ENCODE measurements around the gene EHBP1. TPM values are rescaled to one million over a fixed set of nuclear protein-coding genes. Genes with fewer than 3 reads are reported as not detected.

EHBP1 gene
- total and polyA plus RNA-seq, 3 experiments from 2014 or later: 12.5 to 23.1 (median 22.7) TPM

DNA sequence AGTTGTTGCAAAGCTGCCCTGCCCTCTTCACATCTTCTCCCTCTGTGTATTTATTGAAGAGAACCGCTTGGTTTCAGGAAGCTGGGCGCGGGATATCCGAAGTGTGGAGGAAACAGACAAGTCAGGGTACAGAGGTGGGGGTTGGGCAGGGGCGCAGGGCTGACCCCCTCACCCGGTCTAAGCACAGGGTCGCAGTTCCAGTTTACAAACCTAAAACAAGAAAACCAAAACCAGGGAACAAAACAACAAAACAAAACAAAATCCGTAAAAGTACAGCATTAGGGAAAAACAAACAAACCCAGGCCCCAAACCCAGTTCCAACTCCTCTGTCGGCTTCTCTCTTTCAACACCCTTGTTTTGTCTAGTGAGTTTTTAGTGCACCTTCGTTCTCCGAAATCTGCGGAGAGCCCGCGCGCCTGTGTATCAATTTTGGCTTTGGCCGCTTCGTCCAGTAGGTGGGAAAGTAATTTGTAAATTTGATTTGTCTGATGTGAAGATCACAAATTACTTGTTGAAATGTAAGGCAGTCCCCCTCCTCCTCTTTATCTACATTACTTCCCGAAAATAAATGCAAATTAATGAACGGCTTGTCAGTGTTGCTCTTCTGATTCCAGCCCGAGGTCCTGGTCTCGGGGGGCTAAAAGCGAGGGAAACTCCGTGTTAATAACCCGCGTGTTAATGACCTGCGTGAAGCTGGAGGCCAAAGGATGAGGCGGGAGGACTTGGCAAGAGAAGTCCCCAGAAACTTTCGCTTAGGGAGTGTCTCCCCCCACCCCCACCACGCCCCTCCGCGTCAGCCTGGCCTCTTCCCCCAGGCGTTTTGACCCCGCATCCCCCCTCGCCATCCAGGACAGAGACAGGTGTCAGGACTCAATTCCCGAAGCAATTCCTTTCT lies 352.0 kb downstream of the EHBP1 start:
- Histone ChIP-seq H3K27ac (ENCODE audit: low read depth, low read length) (no peak overlapping the region), H3K9me3 (ENCODE audit: low read length) (no peaks in the 10 kb centered on the region), H3K27me3 (ENCODE audit: insufficient read depth, low read length, poor library complexity, severe bottlenecking) (peaks cover 70% of the 10 kb centered on the region), H3K4me1 (ENCODE audit: insufficient read depth, low read length) (peaks cover 28% of the 10 kb centered on the region), H3K4me3 (ENCODE audit: low read length) (no peak overlapping the region), H3K36me3 (ENCODE audit: insufficient read depth, low read length) (no peaks in the 10 kb centered on the region)
- Mint-ChIP-seq H3K27ac (peak overlapping the region in 3 of 8 donors; percentile 6 to 73 (median 59)), H3K9me3 (peaks cover 5 to 19% (median 6%) of the 10 kb centered on the region in 5 donors), H3K36me3 (peaks cover 0 to 4% (median 3%) of the 10 kb centered on the region in 3 donors), H3K4me3 (peak overlapping the region in 6 of 7 donors; percentile 23 to 71 (median 58)), H3K4me1 (peaks cover 48 to 64% (median 61%) of the 10 kb centered on the region in 3 donors), H3K27me3 (peaks cover 73 to 90% of the 10 kb centered on the region in 2 donors)
- ChIA-PET POLR2A (interaction anchor here (0.7 kb wide), 1 partner anchor 11 kb away, joined by 3 read pairs; no protein-coding TSS in a partner anchor), CTCF (no interaction called here)
- no peak for DNase-seq

DNA sequence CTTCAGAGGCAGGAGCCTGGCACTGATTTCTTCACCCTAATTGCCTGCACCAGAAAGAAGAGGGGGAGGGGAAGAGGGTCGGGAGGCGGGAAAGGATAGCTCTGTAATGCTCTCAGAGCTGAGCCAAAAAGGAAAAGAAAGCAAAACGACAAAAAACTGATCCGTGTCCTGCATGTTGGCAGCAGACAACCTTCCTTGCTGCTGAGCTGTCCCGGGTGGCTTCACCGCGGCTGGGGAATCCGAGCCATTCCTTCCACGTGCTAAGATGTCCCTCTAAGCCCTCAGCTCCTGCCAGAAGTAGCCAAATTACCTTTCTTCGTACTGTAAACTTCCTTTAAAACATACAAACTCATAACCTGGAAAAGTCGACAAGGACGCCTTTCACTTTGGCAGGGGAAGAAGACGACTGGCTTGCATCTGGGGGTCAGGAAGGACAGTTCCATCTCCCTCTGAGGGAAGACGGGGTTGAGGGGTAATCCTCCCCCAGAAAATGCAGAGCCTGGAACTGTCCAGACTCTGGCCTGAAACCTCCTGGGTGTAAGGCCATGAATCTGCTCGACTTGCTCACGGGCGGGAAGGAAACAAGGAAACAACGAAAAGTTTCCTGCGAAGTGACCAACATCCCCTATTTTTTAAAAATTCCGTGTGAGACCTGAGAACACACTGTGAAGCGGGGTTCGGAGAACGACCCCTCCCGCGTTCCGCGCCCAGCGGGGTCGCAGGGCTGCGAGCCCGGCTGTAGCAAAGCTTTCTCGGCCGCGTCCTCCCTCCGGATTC lies 352.8 kb downstream of the EHBP1 start:
- Mint-ChIP-seq H3K4me3 (peak overlapping the region; percentile 26 to 74 (median 66)), H3K36me3 (peaks cover 0 to 4% (median 3%) of the 10 kb centered on the region in 3 donors), H3K27me3 (peaks cover 66 to 88% of the 10 kb centered on the region in 2 donors), H3K27ac (peak overlapping the region in 1 of 8 donors; percentile 78), H3K4me1 (peaks cover 45 to 59% (median 57%) of the 10 kb centered on the region in 3 donors), H3K9me3 (peaks cover 5 to 17% (median 10%) of the 10 kb centered on the region in 5 donors)
- no peaks in the 10 kb centered on the region for H3K36me3 ChIP-seq (ENCODE audit: insufficient read depth, low read length)
- H3K27ac ChIP-seq (ENCODE audit: low read depth, low read length): no peak overlapping the region
- H3K9me3 ChIP-seq (ENCODE audit: low read length): no peaks in the 10 kb centered on the region
- POLR2A ChIA-PET: interaction anchor here (0.7 kb wide), 1 partner anchor 11 kb away, joined by 3 read pairs; no protein-coding TSS in a partner anchor
- DNase-seq: no peak
- peaks cover 28% of the 10 kb centered on the region for H3K4me1 ChIP-seq (ENCODE audit: insufficient read depth, low read length)
- no peak overlapping the region for H3K4me3 ChIP-seq (ENCODE audit: low read length)
- CTCF ChIA-PET: no interaction called here
- peaks cover 65% of the 10 kb centered on the region for H3K27me3 ChIP-seq (ENCODE audit: insufficient read depth, low read length, poor library complexity, severe bottlenecking)

DNA sequence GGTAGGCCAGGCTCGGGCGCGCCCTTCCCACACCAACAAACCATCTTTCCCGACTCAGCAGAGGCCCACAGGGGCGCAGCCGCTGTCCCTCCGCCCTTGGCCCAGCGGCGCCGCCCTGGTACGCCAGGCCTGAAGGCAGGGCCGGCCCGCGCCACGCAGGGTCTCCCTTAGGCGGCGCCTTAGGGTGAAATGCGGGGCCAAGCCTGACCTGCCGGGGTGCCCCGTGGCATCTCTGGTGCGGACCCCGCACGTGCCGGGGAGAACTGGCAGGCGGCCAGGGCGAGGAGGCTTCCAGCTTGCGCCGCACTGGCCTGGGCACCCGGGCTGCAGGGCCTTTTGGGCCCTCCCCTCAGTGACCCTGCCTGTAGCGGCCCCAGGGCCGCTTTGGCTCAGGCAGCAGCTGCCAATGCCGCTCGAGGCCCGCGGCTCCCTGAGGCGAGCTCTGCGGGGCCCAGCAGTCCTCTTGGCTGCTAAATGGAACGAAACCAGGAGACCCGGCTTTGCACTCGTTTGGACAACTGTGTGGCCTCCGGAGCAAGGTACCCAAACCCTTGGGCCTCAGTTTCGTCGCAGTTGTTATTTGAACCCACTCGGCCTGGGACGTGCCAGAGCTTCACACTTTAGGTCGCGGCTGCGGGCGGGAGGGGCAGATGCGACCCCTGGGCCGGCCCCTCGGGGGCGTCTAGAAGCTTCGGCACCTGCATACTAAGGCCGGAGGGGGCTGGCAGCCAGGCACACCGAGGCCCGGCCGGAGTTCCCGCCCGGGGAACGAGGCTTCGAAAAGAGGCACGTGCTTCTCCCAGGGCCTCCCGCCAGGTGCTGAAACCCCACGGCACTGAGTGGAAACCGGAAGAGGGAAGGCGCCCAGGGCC lies 353.6 kb downstream of the EHBP1 start:
- Mint-ChIP-seq H3K27ac (no peak overlapping the region), H3K4me1 (peaks cover 37 to 51% (median 50%) of the 10 kb centered on the region in 3 donors), H3K9me3 (peaks cover 5 to 17% (median 10%) of the 10 kb centered on the region in 5 donors), H3K27me3 (peaks cover 65 to 87% of the 10 kb centered on the region in 2 donors), H3K36me3 (peaks cover 0 to 4% (median 3%) of the 10 kb centered on the region in 3 donors), H3K4me3 (peak overlapping the region in 6 of 7 donors; percentile 4 to 71 (median 34))
- POLR2A ChIA-PET: no interaction called here
- Histone ChIP-seq H3K27me3 (ENCODE audit: insufficient read depth, low read length, poor library complexity, severe bottlenecking) (peaks cover 61% of the 10 kb centered on the region), H3K4me1 (ENCODE audit: insufficient read depth, low read length) (peaks cover 24% of the 10 kb centered on the region), H3K9me3 (ENCODE audit: low read length) (no peaks in the 10 kb centered on the region), H3K4me3 (ENCODE audit: low read length) (no peak overlapping the region), H3K36me3 (ENCODE audit: insufficient read depth, low read length) (no peaks in the 10 kb centered on the region), H3K27ac (ENCODE audit: low read depth, low read length) (no peak overlapping the region)
- peak in 1 of 5 donors; percentile 34 for DNase-seq
- CTCF ChIA-PET: no interaction called here

DNA sequence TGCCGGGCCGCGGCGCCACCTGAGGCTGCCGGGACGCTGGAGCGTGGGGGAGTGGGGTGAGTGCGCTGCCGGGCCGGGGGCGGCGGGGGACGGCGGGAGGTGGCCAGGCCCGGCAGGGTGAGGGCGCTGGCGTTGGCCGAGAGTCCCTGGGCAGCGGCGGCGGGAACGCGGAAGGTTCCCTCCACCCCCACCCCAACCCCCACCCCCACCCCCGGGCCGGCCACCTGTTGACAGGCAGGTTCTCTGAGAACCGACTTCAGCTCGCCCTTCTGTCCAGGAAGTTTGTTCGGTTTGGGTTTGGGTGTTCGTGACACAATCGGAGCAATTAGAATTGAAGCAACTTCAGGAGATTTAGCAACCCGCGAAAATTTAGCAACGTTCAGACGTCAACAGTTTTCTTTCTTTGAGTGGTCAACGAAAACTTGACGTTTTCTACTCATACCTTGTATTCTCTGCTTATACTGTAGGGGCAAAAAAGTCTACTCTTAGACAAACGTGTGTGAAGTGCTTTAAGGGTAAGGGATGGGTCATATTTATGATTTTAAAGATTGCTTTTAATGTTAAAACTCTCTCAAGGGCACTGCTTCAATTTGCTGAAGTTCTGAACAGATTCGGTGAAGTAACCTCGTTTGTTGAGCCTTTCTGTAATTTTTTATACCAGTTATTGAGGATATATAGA lies 354.4 kb downstream of the EHBP1 start:
- Mint-ChIP-seq H3K27me3 (peaks cover 58 to 85% of the 10 kb centered on the region in 2 donors), H3K36me3 (peaks cover 0 to 4% (median 3%) of the 10 kb centered on the region in 3 donors), H3K4me1 (peaks cover 30 to 43% (median 43%) of the 10 kb centered on the region in 3 donors), H3K4me3 (peak overlapping the region in 6 of 7 donors; percentile 31 to 70 (median 63)), H3K9me3 (peaks cover 5 to 19% (median 8%) of the 10 kb centered on the region in 5 donors), H3K27ac (peak overlapping the region in 1 of 8 donors; percentile 51)
- Histone ChIP-seq H3K27me3 (ENCODE audit: insufficient read depth, low read length, poor library complexity, severe bottlenecking) (peaks cover 53% of the 10 kb centered on the region), H3K9me3 (ENCODE audit: low read length) (no peaks in the 10 kb centered on the region), H3K36me3 (ENCODE audit: insufficient read depth, low read length) (no peaks in the 10 kb centered on the region), H3K4me1 (ENCODE audit: insufficient read depth, low read length) (peaks cover 20% of the 10 kb centered on the region), H3K4me3 (ENCODE audit: low read length) (no peak overlapping the region), H3K27ac (ENCODE audit: low read depth, low read length) (no peak overlapping the region)
- CTCF ChIA-PET: no interaction called here
- DNase-seq: no peak
- POLR2A ChIA-PET: no interaction called here

DNA sequence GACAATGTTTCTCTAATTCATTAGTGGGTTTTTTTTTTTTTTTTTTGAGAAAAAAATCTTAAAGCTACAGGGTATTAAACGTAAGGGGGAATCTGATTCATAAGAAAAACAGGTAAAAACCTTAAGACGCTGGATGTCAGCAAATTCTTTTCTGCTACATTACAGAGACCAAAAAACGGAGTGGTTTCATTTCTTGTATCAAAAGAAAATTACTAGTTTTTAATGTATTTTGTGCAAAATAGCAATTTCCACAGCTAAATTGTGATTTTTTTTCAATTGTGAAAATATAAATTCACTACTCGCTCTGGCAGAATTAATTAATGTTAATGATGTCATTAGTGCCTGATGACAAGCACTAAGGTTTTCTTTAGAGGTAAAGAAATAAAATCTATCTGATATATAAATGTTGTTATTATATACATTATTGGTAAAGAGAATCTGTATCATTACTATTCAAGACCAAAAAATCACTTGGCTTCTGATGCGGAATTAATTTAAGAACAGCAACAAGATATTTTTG lies 355.0 kb downstream of the EHBP1 start:
- peaks cover 20% of the 10 kb centered on the region for H3K4me1 ChIP-seq (ENCODE audit: insufficient read depth, low read length)
- CTCF ChIA-PET: interaction anchor here (1.4 kb wide), 1 partner anchor 11 kb away, joined by 3 read pairs; no protein-coding TSS in a partner anchor
- Mint-ChIP-seq H3K4me3 (peak overlapping the region in 1 of 7 donors; percentile 70), H3K9me3 (peaks cover 5 to 19% (median 8%) of the 10 kb centered on the region in 5 donors), H3K4me1 (peaks cover 29 to 39% (median 37%) of the 10 kb centered on the region in 3 donors), H3K27ac (no peak overlapping the region), H3K27me3 (peaks cover 56 to 84% of the 10 kb centered on the region in 2 donors), H3K36me3 (peaks cover 0 to 4% (median 3%) of the 10 kb centered on the region in 3 donors)
- no peak overlapping the region for H3K27ac ChIP-seq (ENCODE audit: low read depth, low read length)
- H3K4me3 ChIP-seq (ENCODE audit: low read length): no peak overlapping the region
- POLR2A ChIA-PET: no interaction called here
- no peaks in the 10 kb centered on the region for H3K9me3 ChIP-seq (ENCODE audit: low read length)
- peaks cover 52% of the 10 kb centered on the region for H3K27me3 ChIP-seq (ENCODE audit: insufficient read depth, low read length, poor library complexity, severe bottlenecking)
- no peak for DNase-seq
- no peaks in the 10 kb centered on the region for H3K36me3 ChIP-seq (ENCODE audit: insufficient read depth, low read length)

DNA sequence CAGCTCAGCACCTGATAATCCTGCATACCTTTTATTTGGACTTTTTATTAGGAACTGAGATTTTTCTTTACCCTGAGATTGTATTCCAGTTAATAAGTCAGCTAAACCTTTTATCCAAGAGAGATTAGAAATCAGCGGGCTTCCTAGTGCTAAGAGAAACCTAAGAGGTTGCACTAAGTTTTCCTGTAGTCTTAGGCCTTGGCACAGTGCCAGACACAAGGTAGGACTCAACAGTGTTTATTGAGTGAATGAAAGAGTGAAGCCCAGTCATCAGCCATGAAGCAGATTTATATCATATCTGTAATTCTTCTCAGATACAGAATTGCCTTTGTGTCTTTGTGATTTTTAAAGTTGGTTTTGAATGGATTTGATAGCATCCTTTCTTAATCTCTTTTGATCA lies 358.7 kb downstream of the EHBP1 start:
- H3K27me3 Mint-ChIP-seq: peaks cover 40 to 76% of the 10 kb centered on the region in 2 donors

More for the DNA sequence above, 358.7 kb downstream of the EHBP1 start:
- ChIA-PET CTCF (no interaction called here), POLR2A (no interaction called here)
- no peak overlapping the region for H3K4me3 ChIP-seq (ENCODE audit: low read length)
- no peaks in the 10 kb centered on the region for H3K36me3 ChIP-seq (ENCODE audit: insufficient read depth, low read length)
- peaks cover 28% of the 10 kb centered on the region for H3K27me3 ChIP-seq (ENCODE audit: insufficient read depth, low read length, poor library complexity, severe bottlenecking)
- H3K9me3 ChIP-seq (ENCODE audit: low read length): no peaks in the 10 kb centered on the region
- Mint-ChIP-seq H3K4me3 (no peak overlapping the region), H3K9me3 (peaks cover 3 to 11% (median 5%) of the 10 kb centered on the region in 5 donors), H3K4me1 (peaks cover 2 to 7% (median 5%) of the 10 kb centered on the region in 3 donors), H3K36me3 (peaks cover 0 to 4% (median 0%) of the 10 kb centered on the region in 3 donors), H3K27ac (no peak overlapping the region)
- no peak for DNase-seq
- no peaks in the 10 kb centered on the region for H3K4me1 ChIP-seq (ENCODE audit: insufficient read depth, low read length)
- H3K27ac ChIP-seq (ENCODE audit: low read depth, low read length): no peak overlapping the region

Data from CD8-positive, alpha-beta memory T cell (primary cell).